Ovary (tissue), 9 donors: ENCODE results near the gene MUC3A. TPM values are rescaled to one million over a fixed set of nuclear protein-coding genes. Genes with fewer than 3 reads are reported as not detected.
"Not testable (repeated sequence)": the region's sequence is repeated elsewhere in the genome, so short reads cannot be mapped to it uniquely, and the experiment has no call there.

ENCODE experiments used
- DNase-seq, 5 donors: peaks; one replicate each; pipeline ENCODE4 v3.0.0-alpha.2; 2019 to 2020
- H3K27ac ChIP-seq, 2 donors: fragments of 200-600 bp; one replicate each; pipeline versions ENCODE4 v1.5.1 to v1.8.0; 2019 to 2022
- H3K27me3 ChIP-seq: fragments of 200-600 bp; one replicate; pipeline ENCODE4 v1.8.0; 2022
- H3K36me3 ChIP-seq: fragments of 200-600 bp; sonication (generic); one replicate; pipeline ENCODE4 v1.5.1; 2019
- H3K4me1 ChIP-seq: one replicate; pipeline ENCODE4 v1.8.1; 2013; ENCODE audit warnings: mild to moderate bottlenecking, moderate library complexity; ENCODE audit not compliant: insufficient read depth
- H3K4me3 ChIP-seq: fragments of 200-600 bp; sonication (generic); one replicate; pipeline ENCODE4 v1.5.1; 2017
- H3K9me3 ChIP-seq, 2 donors: fragments of 200-600 bp in 1 of 2; sonication (generic) in 1 of 2; one replicate each; pipeline versions ENCODE4 v1.5.1 to v1.8.1; 2013 to 2019; ENCODE audit warnings: mild to moderate bottlenecking in 1 of 2, moderate library complexity in 1 of 2
- CTCF ChIP-seq, 3 donors: fragments of 450-650 bp in 2 of 3; fragments of 200-600 bp in 1 of 3; IDR thresholded peaks; one replicate each; pipeline versions ENCODE4 v1.5.1 to v1.8.0; 2016 to 2022; ENCODE audit warnings: antibody characterized with exemption in 3 of 3, mild to moderate bottlenecking in 1 of 3
- EP300 ChIP-seq: sonication (generic); formaldehyde crosslinking; IDR thresholded peaks from one replicate; pipeline ENCODE4 v1.6.1; 2017; ENCODE audit warnings: antibody characterized with exemption
- POLR2A ChIP-seq: fragments of 450-650 bp; IDR thresholded peaks from one replicate; pipeline ENCODE4 v1.6.1; 2017; ENCODE audit warnings: antibody characterized with exemption, mild to moderate bottlenecking, moderate library complexity
- WGBS, 3 donors: extraction: QIAGEN DNeasy Blood & Tissue Kit in 1 of 3; methylation state at CpG; one replicate each; pipeline versions ENCODE4 v1.1.5 to v1.1.7; 2013 to 2017; 5-methylcytosine and 5-hydroxymethylcytosine counted together
- intact Hi-C, 4 donors: fragments of 100-400 bp; cut with DNase I; formaldehyde crosslinking; loops; one replicate each; pipeline versions ENCODE4 v1.11.0 to v1.15.1; 2022 to 2023
- polyA plus RNA-seq, 2 donors: library from polyadenylated mRNA; stranded (reverse); fragments of 200-250 nt in 1 of 2; fragments of 350-450 nt in 1 of 2; fragmentation: Illumina TruSeq in 1 of 2; extraction: RNeasy Lipid Tissue Mini Kit (QIAGEN cat#74804) in 1 of 2; gene quantifications; one replicate each; pipeline ENCODE4 v1.2.3, GENCODE V29; 2013 to 2014
- total RNA-seq, 7 donors: library from RNA; depleted of rRNA in 2 of 7; stranded (reverse); fragments of >200 nt in 2 of 7; fragmentation: NEBNext Ultra II Directional in 3 of 7; extraction: Animal tissue kit (Norgen Biotek cat#: 25700) in 3 of 7; gene quantifications; one replicate each; pipeline versions ENCODE4 v1.1.0 to v1.2.4, GENCODE V29; 2016 to 2023
- donor health status: DM: no; HTN: no; CAD: no; lungs with moderate emphysema.
- donor health status: DM: no; HTN: no; CAD: no.
- donor health status: Bipolar disorder and iron deficiency.
- donor health status: DM: yes; HTN: yes; CAD: no.
- donor health status: DM: no; HTN: no; CAD: no.
- donor health status: DM: yes; HTN: yes; CAD: no.

Gene MUC3A
- total and polyA plus RNA-seq, 9 donors, result 0.16 to 0.72 (median 0.43) TPM; not detected in 5

GRCh38 chr7:100908512-100908911, 40.8 kb upstream of the MUC3A start:
- H3K9me3 ChIP-seq, result no peaks in the 10 kb centered on the region
- no peaks in the 10 kb centered on the region for H3K36me3 ChIP-seq
- TF ChIP-seq POLR2A (no peak), EP300 (no peak), CTCF (IDR thresholded peaks at IDR 0.05) (no peak)
- WGBS, 3 donors, result 92 to 96% (median 95%) methylated on average over 5 of the region's 5 CpGs
- no peaks in the 10 kb centered on the region for H3K4me1 ChIP-seq
- H3K27me3 ChIP-seq, result no peaks in the 10 kb centered on the region
- no peak overlapping the region for H3K27ac ChIP-seq
- intact Hi-C loops, result no loop called here
- H3K4me3 ChIP-seq, result no peak overlapping the region
- no peak for DNase-seq

- WGBS, 3 donors, result 84 to 91% (median 91%) methylated on average over 7 of the region's 7 CpGs
- H3K9me3 ChIP-seq, H3K27me3 ChIP-seq, intact Hi-C loops, H3K36me3 ChIP-seq, H3K27ac ChIP-seq, DNase-seq, H3K4me1 ChIP-seq, H3K4me3 ChIP-seq: not testable (repeated sequence)
Measured at GRCh38 chr7:100910443-100910842, 38.9 kb upstream of the MUC3A start.

DNA sequence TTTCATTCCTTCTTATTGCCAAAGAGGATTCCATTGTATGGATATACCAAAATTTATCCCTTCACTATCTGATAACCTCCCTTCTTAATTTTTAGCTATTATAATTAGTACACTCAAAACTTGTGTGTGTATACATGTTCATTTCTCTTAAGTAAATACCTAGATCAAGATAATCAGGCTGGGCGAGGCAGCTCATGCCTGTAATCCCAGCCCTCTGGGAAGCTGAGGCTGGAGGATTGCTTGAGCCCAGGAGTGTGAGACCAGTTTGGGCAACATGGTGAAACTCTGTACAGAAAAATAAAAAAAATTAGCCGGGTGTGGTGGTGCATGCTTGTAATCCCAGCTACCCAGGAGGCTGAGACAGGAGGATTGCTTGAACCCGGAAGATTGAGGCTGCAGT, 37.9 kb upstream of the MUC3A start:
- no peak for DNase-seq
- Histone ChIP-seq H3K27me3 (no peaks in the 10 kb centered on the region), H3K4me1 (no peaks in the 10 kb centered on the region), H3K9me3 (no peaks in the 10 kb centered on the region), H3K4me3 (no peak overlapping the region), H3K27ac (no peak overlapping the region), H3K36me3 (no peaks in the 10 kb centered on the region)
- TF ChIP-seq CTCF (IDR thresholded peaks at IDR 0.05), result no peak
- TF ChIP-seq POLR2A, result no peak
- no peak for TF ChIP-seq EP300
- intact Hi-C loops, result no loop called here
- 86 to 90% (median 86%) methylated on average over 3 of the region's 3 CpGs for WGBS, 3 donors

DNA sequence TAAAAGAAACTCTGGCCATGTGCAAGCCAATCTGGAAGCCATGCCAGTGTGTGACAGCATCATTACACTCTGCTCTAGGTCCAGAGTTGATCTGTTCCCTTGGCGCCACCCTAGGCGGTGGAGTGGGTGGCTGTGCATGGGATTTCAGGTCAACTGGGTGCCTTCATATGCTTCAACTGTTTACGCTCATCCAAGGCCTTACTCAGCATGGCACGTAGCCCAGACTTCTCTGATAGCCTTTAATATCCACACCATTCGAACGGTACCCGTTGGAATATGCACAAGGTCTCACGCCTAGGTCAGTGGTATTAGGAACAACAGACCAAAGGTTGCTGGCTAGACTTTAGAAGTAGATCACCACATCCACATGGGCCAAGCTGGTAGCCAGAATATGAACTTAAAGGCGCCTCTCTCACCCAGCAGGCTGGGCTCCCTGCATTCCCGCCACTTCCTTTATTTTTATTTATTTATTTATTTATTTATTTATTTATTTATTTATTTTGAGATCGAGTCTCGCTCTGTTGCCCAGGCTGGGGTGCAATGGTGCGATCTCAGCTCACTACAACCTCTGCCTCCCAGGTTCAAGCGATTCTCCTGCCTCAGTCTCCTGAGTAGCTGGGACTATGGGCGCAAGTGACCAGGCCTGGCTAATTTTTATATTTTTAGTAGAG, 35.0 kb upstream of the MUC3A start:
- WGBS, 3 donors, result 70 to 78% (median 71%) methylated on average over 15 of the region's 15 CpGs
- TF ChIP-seq EP300, result no peak
- no peak for TF ChIP-seq POLR2A
- no peak for TF ChIP-seq CTCF (IDR thresholded peaks at IDR 0.05)
- Histone ChIP-seq H3K36me3 (no peaks in the 10 kb centered on the region), H3K27me3 (no peaks in the 10 kb centered on the region), H3K4me3 (no peak overlapping the region), H3K9me3 (no peaks in the 10 kb centered on the region), H3K27ac (no peak overlapping the region), H3K4me1 (no peaks in the 10 kb centered on the region)
- intact Hi-C loops, result no loop called here
- DNase-seq, result no peak

DNA sequence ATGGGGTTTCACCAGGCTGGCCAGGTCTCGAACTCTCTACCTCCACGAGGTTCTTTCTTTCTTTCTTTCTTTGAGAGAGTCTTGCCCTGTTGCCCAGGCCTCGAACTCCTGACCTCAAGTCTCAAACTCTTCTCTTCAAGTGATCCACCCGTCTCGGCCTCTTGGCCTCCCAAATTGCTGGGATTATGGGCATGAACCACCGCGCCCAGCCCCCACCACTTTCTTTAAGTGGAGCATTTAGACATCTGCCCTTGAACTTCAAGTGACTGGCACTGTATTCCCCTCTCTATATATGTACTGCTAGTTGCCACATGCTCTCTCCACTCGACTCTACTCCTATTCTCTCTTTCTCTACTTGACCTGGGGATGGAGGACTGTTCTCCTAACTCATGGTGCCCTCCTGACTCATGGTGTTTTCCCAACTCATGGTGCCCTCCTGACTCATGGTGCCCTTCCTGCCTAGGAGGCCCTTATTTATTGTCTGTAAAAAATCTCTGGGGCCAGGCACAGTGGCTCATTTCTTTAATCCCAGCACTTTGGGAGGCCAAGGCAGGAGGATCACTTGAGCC, 34.4 kb upstream of the MUC3A start:
- 78 to 91% (median 84%) methylated on average over 8 of the region's 8 CpGs for WGBS, 3 donors
- TF ChIP-seq CTCF (IDR thresholded peaks at IDR 0.05) (no peak), POLR2A (no peak)
- DNase-seq, result no peak
- Histone ChIP-seq H3K36me3 (no peaks in the 10 kb centered on the region), H3K27me3 (no peaks in the 10 kb centered on the region), H3K9me3 (no peaks in the 10 kb centered on the region), H3K4me3 (no peak overlapping the region), H3K4me1 (no peaks in the 10 kb centered on the region), H3K27ac (no peak overlapping the region)
- intact Hi-C loops, result no loop called here

DNA sequence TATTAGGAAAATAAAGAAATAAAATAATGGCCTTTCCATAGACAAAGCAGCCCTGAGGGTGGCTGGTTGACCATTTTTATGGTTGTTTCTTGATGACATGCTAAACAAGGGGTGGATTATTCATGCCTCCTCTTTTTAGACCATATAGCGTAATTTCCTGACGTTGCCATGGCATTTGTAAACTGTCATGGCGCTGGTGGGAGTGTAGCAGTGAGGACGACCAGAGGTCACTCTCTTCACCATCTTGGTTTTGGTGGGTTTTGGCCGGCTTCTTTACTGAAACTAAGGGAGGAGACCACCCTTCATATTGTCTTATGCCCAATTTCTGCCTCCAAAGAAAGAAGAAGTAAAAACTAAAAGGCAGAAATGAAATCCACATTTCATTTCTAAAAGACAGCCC, 30.0 kb upstream of the MUC3A start:
- intact Hi-C loops, H3K27ac ChIP-seq, H3K27me3 ChIP-seq, H3K4me3 ChIP-seq, H3K9me3 ChIP-seq, H3K36me3 ChIP-seq, H3K4me1 ChIP-seq, DNase-seq: not testable (repeated sequence)
- 84 to 86% (median 84%) methylated on average over 5 of the region's 5 CpGs for WGBS, 3 donors

DNA sequence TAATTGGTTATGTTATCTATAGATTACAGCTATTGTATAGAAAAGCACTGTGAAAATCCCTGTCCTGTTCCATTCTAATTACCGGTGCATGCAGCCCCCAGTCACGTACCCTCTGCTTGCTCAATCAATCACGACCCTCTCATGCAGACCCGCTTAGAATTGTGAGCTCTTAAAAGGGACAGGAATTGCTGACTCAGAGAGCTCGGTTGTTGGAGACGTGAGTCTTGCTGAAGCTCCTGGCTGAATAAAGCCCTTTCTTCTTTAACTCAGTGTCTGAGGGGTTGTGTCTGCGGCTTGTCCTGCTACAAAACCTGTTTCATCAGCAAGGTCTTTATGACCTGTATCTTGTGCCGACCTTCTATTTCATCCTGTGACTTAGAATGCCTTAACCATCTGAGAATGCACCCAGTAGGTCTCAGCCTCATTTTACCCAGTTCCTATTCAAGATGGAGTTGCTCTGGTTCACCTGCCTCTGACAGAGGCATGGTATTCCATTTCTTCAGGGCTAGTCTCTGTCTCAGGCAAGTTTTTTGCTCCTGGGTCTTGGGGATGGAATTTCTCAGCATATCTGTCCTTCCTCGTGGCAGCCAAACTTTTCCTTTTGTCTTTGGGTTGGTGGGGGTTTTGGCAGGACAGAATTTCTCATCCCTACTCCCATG, 29.4 kb upstream of the MUC3A start:
- not testable (repeated sequence) for DNase-seq

More for the DNA sequence above, 29.4 kb upstream of the MUC3A start:
- H3K27ac ChIP-seq, intact Hi-C loops, H3K27me3 ChIP-seq, H3K9me3 ChIP-seq, H3K4me3 ChIP-seq, H3K4me1 ChIP-seq, H3K36me3 ChIP-seq: not testable (repeated sequence)
- 70 to 74% (median 71%) methylated on average over 9 of the region's 9 CpGs for WGBS, 3 donors
